AG09319 (cell line): ENCODE results near the gene TMTC1.

ENCODE experiments used
- DNase-seq: peaks from one replicate; pipeline ENCODE4 v3.0.0-alpha.2; 2010; ENCODE audit warnings: low read depth; ENCODE audit errors: extremely low read depth
- TF ChIP-seq, protein P1 (sequence below): IDR thresholded peaks from 2 replicates; pipeline ENCODE4 v1.5.1; 2011; ENCODE audit warnings: low read depth, mild to moderate bottlenecking, inconsistent platforms, low read length, moderate library complexity

Gene TMTC1

GRCh38 chr12:29622251-29622650 lies 161.5 kb downstream of the TMTC1 start:
- DNase-seq: no peak
- TF ChIP-seq, protein P1, sequence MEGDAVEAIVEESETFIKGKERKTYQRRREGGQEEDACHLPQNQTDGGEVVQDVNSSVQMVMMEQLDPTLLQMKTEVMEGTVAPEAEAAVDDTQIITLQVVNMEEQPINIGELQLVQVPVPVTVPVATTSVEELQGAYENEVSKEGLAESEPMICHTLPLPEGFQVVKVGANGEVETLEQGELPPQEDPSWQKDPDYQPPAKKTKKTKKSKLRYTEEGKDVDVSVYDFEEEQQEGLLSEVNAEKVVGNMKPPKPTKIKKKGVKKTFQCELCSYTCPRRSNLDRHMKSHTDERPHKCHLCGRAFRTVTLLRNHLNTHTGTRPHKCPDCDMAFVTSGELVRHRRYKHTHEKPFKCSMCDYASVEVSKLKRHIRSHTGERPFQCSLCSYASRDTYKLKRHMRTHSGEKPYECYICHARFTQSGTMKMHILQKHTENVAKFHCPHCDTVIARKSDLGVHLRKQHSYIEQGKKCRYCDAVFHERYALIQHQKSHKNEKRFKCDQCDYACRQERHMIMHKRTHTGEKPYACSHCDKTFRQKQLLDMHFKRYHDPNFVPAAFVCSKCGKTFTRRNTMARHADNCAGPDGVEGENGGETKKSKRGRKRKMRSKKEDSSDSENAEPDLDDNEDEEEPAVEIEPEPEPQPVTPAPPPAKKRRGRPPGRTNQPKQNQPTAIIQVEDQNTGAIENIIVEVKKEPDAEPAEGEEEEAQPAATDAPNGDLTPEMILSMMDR: no peak

- TF ChIP-seq, protein P1: no peak
- no peak for DNase-seq
Measured at GRCh38 chr12:29620030-29620429, 163.7 kb downstream of the TMTC1 start.

DNA sequence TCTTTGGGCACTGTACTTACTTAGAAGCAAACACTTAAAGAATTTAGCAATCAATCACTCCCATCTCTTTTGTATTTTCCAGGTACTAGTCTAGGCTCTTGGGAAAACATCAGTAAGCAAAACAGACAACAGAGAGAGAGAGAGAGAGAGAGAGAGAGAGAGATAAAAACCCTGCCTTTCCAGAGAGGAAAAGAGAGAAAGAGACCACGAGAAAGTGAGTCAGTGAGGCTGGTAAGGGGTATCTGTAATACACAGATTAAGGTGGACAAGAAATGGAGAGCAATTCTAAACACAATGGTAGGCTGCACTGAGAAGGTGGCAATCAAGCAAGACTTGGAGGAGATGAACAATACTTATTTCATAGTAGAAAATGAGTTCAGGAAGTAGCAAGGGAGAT lies 166.3 kb downstream of the TMTC1 start:
- no peak for DNase-seq
- TF ChIP-seq, protein P1: no peak

DNA sequence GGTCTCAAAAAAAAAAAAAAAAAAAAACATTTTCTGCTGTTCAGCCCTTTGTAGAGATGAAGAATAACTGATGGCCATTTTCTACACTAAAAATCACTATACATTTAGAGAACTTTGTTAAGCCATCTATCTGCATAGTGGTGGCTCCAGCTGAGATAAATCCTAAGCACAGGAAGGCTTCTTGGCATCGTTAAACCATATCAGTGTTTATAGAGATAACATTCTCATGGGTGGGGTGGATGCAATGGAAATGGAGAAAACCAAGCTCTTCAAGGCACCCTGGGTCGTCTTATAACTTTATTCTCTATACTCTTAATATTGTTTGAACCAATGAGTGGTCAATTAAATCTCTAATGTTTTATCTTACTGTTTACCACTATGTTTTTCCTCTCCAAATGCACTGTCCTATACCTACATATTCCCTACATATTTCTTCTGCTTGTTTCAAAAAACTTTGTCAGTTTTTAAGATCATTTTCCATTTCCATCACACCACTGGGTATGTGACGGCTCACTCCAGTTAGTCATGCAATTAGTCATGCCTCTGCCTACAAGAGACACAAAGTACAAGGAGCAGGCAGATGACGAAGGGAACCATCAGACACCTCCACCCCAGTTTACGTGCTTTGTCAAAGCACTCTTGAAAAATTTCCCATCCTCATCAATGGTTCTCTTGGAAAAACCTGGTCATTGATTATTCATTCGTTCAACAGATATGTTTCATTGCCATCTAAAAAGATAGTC lies 166.9 kb downstream of the TMTC1 start:
- DNase-seq: no peak
- TF ChIP-seq, protein P1: no peak

DNA sequence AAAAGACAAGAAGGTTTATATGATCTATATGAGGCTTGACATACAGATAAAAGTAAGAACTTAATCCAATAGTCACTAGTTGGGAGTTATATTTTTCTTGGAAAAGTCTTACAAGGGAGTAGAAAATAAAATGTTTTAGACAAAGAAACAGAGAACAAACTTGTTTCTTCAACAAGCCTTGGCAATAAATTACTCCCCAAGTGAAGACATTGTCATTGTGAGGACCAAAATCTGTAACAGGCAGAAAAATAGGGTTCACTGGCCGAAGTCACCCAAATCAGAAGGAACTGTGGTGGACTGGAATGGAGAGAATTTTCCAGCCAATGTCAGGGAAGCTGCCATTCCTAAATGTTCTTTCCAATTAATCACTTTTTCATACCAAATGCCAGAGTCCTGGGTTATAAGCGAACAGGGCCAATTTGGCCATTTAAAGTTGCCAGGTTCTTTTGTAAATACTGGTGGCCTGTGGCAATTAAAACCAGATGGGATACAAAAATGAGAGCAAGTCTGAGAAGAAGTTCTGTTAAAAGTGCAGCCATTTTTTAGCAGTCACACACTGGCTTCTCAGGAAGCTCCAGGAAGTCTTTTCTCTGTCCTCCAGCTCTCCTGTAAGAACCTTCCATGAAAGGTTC lies 168.9 kb downstream of the TMTC1 start:
- peak; percentile 75 for DNase-seq
- TF ChIP-seq, protein P1: no peak

DNA sequence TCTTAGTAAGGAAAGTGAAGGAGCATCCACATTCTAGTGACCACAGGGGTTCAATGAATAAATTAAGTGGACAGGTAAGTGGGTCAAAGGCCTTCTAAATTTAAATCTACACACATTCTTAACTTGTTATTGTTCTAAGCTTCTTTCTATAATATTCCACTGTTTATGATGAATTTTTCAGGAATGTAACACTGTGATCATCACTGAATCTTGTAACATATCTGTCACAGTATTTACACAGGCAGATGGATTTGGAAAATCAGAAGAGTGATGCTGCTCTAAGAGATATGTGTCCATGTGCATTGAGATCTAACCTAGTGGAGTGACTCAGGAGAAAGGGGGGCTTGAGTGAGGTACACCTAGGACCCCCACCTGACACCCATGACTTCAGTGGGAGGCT lies 170.8 kb downstream of the TMTC1 start:
- TF ChIP-seq, protein P1: no peak
- no peak for DNase-seq

DNA sequence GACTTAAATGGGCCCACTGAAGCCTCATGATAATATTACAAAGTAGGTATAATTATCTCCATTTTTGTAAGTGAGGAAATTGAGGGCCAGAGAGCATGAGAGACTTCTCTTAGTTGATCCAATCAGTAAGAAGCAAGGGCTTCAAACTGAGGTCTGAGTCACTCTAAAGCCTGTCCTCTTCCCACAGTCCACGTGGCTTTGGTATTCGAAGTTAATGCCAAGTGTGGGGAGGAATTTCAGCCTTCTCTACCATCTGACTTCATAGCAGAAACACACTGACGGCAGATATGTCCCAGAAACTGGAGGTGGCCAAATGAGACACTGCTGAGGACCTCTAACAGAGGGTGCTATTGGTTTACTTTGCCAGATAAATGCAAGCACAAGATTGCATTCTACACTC lies 171.8 kb downstream of the TMTC1 start:
- TF ChIP-seq, protein P1: no peak
- DNase-seq: peak; percentile 60
